K562 (cell line): ENCODE measurements around the gene ZMYM4. TPM values are rescaled to one million over a fixed set of nuclear protein-coding genes. Genes with fewer than 3 reads are reported as not detected.

Source experiments
- CLOCK ChIP-seq: fragments of 250-450 bp; sonication (Bioruptor Pico); IDR thresholded peaks from 2 replicates; pipeline ENCODE4 v1.4.0; 2020; ENCODE audit warnings: mild to moderate bottlenecking, moderate library complexity, borderline replicate concordance
- GABPB1 ChIP-seq: sonication (generic); formaldehyde crosslinking; IDR thresholded peaks from 2 replicates; pipeline ENCODE4 v1.8.0; 2022; ENCODE audit warnings: mild to moderate bottlenecking, missing genetic modification reagents
- MED1 ChIP-seq: sonication (generic); formaldehyde crosslinking; IDR thresholded peaks from 2 replicates; pipeline ENCODE4 v1.8.1; 2023; ENCODE audit warnings: missing genetic modification reagents, borderline replicate concordance
- PHF20 ChIP-seq: fragments of 450-650 bp; IDR thresholded peaks from 2 replicates; pipeline ENCODE4 v1.6.1; 2018; ENCODE audit not compliant: partially characterized antibody
- RUNX1 ChIP-seq: sonication (generic); IDR thresholded peaks from 2 replicates; pipeline ENCODE4 v1.6.1; 2016; ENCODE audit warnings: antibody characterized with exemption, low read depth
- SLC30A9 ChIP-seq: fragments of 250-450 bp; sonication (Bioruptor Pico); IDR thresholded peaks from 2 replicates; pipeline ENCODE4 v1.8.0; 2022; ENCODE audit warnings: mild to moderate bottlenecking, moderate library complexity
- SMAD3 ChIP-seq: fragments of 450-650 bp; formaldehyde crosslinking; conservative IDR thresholded peaks from 2 replicates; pipeline ENCODE4 v1.4.0; 2020; ENCODE audit warnings: mild to moderate bottlenecking
- SPI1 ChIP-seq: IDR thresholded peaks from 2 replicates; pipeline ENCODE4 v1.6.1; 2011; ENCODE audit warnings: low read depth, low read length, control low read depth, borderline replicate concordance
- TBL1XR1 ChIP-seq, 2 experiments: IDR thresholded peaks; 2 replicates each; pipeline ENCODE4 v1.6.1; 2012; ENCODE audit warnings: improper control_type of control experiment in 2 of 2, low read length in 2 of 2, mild to moderate bottlenecking in 1 of 2
- THAP12 ChIP-seq: fragments of 250-450 bp; sonication (Bioruptor Pico); IDR thresholded peaks from 2 replicates; pipeline ENCODE4 v1.9.0; 2021; ENCODE audit warnings: mild to moderate bottlenecking, inconsistent platforms
- polyA plus RNA-seq, 8 experiments: library from polyadenylated mRNA; depleted of rRNA in 4 of 8; stranded (reverse) in 5 of 8; unstranded in 3 of 8; fragments of >200 nt; fragmentation: Nextera tagmentation in 2 of 8; fragmentation: Illumina TruSeq in 1 of 8; extraction: Ambion mirVana in 2 of 8; extraction: Trizol in 1 of 8; gene quantifications; 2 replicates each; pipeline versions ENCODE4 v1.2.1 to v1.2.3, GENCODE V29; 2011 to 2014; ENCODE audit warnings: inconsistent platforms in 1 of 8, missing spikeins in 1 of 8
- total RNA-seq, 7 experiments: library from RNA; depleted of rRNA in 6 of 7; stranded (reverse); fragments of >200 nt in 6 of 7; fragmentation: Illumina TruSeq in 2 of 7; extraction: Trizol in 2 of 7; gene quantifications; 2 replicates each; pipeline versions ENCODE4 v1.2.1 to v1.2.3, GENCODE V29; 2011 to 2021; ENCODE audit warnings: low replicate concordance in 1 of 7
- TF ChIP-seq, protein P1 (sequence below): fragments of 200-600 bp; sonication (generic); IDR thresholded peaks from one replicate; pipeline ENCODE4 v1.6.1; 2012; ENCODE audit warnings: mild to moderate bottlenecking, low read depth, low read length, inconsistent platforms

Gene ZMYM4
- total and polyA plus RNA-seq, 9 of the 15 experiments (the other 6 are each of a cell fraction or from before 2014, with no cell fraction given) = 15.2 to 77.2 (median 63.3) TPM

DNA sequence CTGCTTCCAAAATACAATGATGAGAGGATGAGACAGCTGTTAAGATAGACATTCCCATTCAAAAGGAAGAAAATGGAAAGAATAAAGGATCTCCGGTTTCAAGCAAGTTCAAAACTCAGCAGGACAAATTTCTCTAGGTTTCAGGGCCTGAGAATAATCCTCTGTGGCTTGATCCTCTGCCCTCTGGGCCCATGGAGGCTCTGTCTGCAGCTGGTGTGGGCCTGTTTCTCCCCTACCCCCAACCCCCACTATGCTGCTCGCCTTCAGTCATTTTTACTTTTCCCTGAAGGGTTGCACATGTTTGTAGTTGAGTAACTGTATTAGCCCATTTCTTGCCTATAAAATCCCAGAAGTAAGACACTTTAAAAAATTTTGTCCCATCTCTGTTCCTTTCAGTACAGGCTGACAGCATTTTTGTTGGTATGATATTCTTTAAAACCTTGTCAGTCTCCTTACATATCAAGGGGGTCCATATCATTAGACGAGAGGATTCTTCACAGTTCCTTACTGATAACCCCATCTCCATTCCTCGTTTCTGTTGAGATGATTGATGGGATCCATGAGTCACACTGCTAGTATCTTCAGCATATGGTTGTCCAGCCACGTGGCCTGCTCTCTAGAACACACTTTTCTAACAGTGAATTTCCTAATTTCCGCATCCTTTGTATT, 10.5 kb downstream of the ZMYM4 start (continued):
- no peak; the same call in 1 of the 2 replicates for TF ChIP-seq SPI1
- TF ChIP-seq RUNX1 = no peak
- TF ChIP-seq, protein P1, sequence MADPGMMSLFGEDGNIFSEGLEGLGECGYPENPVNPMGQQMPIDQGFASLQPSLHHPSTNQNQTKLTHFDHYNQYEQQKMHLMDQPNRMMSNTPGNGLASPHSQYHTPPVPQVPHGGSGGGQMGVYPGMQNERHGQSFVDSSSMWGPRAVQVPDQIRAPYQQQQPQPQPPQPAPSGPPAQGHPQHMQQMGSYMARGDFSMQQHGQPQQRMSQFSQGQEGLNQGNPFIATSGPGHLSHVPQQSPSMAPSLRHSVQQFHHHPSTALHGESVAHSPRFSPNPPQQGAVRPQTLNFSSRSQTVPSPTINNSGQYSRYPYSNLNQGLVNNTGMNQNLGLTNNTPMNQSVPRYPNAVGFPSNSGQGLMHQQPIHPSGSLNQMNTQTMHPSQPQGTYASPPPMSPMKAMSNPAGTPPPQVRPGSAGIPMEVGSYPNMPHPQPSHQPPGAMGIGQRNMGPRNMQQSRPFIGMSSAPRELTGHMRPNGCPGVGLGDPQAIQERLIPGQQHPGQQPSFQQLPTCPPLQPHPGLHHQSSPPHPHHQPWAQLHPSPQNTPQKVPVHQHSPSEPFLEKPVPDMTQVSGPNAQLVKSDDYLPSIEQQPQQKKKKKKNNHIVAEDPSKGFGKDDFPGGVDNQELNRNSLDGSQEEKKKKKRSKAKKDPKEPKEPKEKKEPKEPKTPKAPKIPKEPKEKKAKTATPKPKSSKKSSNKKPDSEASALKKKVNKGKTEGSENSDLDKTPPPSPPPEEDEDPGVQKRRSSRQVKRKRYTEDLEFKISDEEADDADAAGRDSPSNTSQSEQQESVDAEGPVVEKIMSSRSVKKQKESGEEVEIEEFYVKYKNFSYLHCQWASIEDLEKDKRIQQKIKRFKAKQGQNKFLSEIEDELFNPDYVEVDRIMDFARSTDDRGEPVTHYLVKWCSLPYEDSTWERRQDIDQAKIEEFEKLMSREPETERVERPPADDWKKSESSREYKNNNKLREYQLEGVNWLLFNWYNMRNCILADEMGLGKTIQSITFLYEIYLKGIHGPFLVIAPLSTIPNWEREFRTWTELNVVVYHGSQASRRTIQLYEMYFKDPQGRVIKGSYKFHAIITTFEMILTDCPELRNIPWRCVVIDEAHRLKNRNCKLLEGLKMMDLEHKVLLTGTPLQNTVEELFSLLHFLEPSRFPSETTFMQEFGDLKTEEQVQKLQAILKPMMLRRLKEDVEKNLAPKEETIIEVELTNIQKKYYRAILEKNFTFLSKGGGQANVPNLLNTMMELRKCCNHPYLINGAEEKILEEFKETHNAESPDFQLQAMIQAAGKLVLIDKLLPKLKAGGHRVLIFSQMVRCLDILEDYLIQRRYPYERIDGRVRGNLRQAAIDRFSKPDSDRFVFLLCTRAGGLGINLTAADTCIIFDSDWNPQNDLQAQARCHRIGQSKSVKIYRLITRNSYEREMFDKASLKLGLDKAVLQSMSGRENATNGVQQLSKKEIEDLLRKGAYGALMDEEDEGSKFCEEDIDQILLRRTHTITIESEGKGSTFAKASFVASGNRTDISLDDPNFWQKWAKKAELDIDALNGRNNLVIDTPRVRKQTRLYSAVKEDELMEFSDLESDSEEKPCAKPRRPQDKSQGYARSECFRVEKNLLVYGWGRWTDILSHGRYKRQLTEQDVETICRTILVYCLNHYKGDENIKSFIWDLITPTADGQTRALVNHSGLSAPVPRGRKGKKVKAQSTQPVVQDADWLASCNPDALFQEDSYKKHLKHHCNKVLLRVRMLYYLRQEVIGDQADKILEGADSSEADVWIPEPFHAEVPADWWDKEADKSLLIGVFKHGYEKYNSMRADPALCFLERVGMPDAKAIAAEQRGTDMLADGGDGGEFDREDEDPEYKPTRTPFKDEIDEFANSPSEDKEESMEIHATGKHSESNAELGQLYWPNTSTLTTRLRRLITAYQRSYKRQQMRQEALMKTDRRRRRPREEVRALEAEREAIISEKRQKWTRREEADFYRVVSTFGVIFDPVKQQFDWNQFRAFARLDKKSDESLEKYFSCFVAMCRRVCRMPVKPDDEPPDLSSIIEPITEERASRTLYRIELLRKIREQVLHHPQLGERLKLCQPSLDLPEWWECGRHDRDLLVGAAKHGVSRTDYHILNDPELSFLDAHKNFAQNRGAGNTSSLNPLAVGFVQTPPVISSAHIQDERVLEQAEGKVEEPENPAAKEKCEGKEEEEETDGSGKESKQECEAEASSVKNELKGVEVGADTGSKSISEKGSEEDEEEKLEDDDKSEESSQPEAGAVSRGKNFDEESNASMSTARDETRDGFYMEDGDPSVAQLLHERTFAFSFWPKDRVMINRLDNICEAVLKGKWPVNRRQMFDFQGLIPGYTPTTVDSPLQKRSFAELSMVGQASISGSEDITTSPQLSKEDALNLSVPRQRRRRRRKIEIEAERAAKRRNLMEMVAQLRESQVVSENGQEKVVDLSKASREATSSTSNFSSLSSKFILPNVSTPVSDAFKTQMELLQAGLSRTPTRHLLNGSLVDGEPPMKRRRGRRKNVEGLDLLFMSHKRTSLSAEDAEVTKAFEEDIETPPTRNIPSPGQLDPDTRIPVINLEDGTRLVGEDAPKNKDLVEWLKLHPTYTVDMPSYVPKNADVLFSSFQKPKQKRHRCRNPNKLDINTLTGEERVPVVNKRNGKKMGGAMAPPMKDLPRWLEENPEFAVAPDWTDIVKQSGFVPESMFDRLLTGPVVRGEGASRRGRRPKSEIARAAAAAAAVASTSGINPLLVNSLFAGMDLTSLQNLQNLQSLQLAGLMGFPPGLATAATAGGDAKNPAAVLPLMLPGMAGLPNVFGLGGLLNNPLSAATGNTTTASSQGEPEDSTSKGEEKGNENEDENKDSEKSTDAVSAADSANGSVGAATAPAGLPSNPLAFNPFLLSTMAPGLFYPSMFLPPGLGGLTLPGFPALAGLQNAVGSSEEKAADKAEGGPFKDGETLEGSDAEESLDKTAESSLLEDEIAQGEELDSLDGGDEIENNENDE = no peak
- TF ChIP-seq PHF20 = no peak
- TF ChIP-seq GABPB1 (CRISPR knock-in tag) = peak; percentile 54
- TF ChIP-seq MED1 (CRISPR knock-in tag) = no peak
- no peak for TF ChIP-seq THAP12 (CRISPR knock-in tag)
- peak; percentile 68; the same call in 1 of the 2 replicates for TF ChIP-seq CLOCK (CRISPR knock-in tag)
- peak in 1 of 2 experiments; percentile 77; a peak in 1 of 4 replicates for TF ChIP-seq TBL1XR1 (IDR thresholded peaks at IDR 0.05; ENCODE audit: low read length in 2 of 2)
- TF ChIP-seq SMAD3 (CRISPR knock-in tag) = 0 out of 2 replicates have a peak, but pooled peaks have one; percentile 74
- no peak for TF ChIP-seq SLC30A9 (CRISPR knock-in tag)
